ENCODE measurements around the gene LASP1NB.

The LASP1NB gene

DNA sequence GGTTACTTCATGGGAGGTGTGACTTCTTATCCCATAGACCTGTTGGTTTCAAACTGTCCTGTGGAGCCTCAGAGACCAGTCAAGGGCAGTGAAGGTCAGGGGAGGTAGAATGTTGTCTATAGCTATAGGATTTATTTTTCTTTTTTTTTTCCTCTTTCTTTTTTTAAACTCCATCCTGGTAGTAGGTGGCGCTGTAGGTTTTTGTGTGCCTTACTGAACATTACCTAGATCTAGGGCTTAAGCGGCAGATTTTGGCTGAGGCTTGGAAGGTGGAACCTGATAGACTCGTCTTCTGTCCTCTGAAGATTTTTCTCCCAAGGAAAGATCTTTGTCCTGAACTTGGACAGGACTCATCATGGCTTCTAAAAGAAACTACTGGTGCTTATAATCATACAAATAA is 8.2 kb upstream of the LASP1NB start:
- in situ Hi-C loops (cut with HindIII; ENCODE audit: low pct_ligation_motif_present, low sequenced_read_pairs), result no loop called here
- Histone ChIP-seq H3K27ac (no peak overlapping the region), H3K27me3 (replicated peaks) (no peaks in the 10 kb centered on the region), H3K36me3 (replicated peaks) (peaks cover 83% of the 10 kb centered on the region), H3K4me3 (ENCODE audit: low read depth, low read length) (no peak overlapping the region)
- DNase-seq, result no peak
- TF ChIP-seq, protein P1, sequence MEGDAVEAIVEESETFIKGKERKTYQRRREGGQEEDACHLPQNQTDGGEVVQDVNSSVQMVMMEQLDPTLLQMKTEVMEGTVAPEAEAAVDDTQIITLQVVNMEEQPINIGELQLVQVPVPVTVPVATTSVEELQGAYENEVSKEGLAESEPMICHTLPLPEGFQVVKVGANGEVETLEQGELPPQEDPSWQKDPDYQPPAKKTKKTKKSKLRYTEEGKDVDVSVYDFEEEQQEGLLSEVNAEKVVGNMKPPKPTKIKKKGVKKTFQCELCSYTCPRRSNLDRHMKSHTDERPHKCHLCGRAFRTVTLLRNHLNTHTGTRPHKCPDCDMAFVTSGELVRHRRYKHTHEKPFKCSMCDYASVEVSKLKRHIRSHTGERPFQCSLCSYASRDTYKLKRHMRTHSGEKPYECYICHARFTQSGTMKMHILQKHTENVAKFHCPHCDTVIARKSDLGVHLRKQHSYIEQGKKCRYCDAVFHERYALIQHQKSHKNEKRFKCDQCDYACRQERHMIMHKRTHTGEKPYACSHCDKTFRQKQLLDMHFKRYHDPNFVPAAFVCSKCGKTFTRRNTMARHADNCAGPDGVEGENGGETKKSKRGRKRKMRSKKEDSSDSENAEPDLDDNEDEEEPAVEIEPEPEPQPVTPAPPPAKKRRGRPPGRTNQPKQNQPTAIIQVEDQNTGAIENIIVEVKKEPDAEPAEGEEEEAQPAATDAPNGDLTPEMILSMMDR (IDR thresholded peaks at IDR 0.05; ENCODE audit: low read depth, low read length, missing control alignments), result peak; percentile 28

DNA sequence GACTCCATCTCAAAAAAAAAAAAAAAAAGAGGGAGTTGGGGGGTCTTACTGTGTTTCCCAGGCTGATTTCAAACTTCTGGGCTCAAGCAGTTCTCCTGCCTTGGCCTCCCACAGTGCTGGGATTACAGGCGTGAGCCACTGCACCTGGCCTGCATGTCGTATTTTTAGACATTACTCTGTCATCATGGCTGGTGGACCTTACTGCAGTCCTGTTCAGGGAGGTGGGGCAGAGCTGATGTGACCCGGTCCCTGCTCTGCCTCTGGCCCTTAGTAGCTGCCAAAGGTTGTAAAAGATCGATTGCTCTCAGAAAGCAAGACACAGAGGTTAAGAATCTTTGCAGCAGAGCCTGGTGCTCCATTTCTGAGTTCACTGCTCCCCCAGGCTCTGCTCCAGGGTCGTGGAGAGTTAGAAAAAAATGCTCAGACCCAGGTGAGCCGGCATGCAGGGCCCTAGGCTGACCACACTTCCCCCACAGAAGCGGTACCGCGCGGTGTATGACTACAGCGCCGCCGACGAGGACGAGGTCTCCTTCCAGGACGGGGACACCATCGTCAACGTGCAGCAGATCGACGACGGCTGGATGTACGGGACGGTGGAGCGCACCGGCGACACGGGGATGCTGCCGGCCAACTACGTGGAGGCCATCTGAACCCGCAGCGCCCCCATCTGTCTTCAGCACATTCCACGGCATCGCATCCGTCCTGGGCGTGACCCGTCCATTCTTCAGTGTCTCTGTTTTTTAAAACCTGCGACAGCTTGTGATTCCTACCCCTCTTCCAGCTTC is 7.1 kb upstream of the LASP1NB start:
- TF ChIP-seq, protein P1 (IDR thresholded peaks at IDR 0.05; ENCODE audit: low read depth, low read length, missing control alignments), result peak; percentile 19
- Histone ChIP-seq H3K4me3 (ENCODE audit: low read depth, low read length) (no peak overlapping the region), H3K27ac (no peak overlapping the region), H3K27me3 (replicated peaks) (no peaks in the 10 kb centered on the region), H3K36me3 (replicated peaks) (peaks cover 74% of the 10 kb centered on the region)
- no peak for DNase-seq
- in situ Hi-C loops (cut with HindIII; ENCODE audit: low pct_ligation_motif_present, low sequenced_read_pairs), result no loop called here

DNA sequence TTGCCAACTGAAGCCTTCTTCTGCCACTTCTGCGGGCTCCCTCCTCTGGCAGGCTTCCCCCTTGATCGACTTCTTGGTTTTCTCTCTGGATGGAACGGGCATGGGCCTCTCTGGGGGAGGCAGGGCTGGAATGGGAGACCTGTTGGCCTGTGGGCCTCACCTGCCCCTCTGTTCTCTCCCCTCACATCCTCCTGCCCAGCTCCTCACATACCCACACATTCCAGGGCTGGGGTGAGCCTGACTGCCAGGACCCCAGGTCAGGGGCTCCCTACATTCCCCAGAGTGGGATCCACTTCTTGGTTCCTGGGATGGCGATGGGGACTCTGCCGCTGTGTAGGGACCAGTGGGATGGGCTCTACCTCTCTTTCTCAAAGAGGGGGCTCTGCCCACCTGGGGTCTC is 6.5 kb upstream of the LASP1NB start:
- DNase-seq, result no peak
- Histone ChIP-seq H3K36me3 (replicated peaks) (peaks cover 68% of the 10 kb centered on the region), H3K27me3 (replicated peaks) (no peaks in the 10 kb centered on the region), H3K4me3 (ENCODE audit: low read depth, low read length) (no peak overlapping the region), H3K27ac (no peak overlapping the region)
- TF ChIP-seq, protein P1 (IDR thresholded peaks at IDR 0.05; ENCODE audit: low read depth, low read length, missing control alignments), result no peak
- in situ Hi-C loops (cut with HindIII; ENCODE audit: low pct_ligation_motif_present, low sequenced_read_pairs), result no loop called here

DNA sequence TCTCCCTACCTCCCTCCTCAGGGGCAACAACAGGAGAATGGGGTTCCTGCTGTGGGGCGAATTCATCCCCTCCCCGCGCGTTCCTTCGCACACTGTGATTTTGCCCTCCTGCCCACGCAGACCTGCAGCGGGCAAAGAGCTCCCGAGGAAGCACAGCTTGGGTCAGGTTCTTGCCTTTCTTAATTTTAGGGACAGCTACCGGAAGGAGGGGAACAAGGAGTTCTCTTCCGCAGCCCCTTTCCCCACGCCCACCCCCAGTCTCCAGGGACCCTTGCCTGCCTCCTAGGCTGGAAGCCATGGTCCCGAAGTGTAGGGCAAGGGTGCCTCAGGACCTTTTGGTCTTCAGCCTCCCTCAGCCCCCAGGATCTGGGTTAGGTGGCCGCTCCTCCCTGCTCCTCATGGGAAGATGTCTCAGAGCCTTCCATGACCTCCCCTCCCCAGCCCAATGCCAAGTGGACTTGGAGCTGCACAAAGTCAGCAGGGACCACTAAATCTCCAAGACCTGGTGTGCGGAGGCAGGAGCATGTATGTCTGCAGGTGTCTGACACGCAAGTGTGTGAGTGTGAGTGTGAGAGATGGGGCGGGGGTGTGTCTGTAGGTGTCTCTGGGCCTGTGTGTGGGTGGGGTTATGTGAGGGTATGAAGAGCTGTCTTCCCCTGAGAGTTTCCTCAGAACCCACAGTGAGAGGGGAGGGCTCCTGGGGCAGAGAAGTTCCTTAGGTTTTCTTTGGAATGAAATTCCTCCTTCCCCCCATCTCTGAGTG is 5.9 kb upstream of the LASP1NB start:
- H3K27me3 ChIP-seq (replicated peaks), result no peaks in the 10 kb centered on the region
- in situ Hi-C loops (cut with HindIII; ENCODE audit: low pct_ligation_motif_present, low sequenced_read_pairs), result no loop called here
- H3K36me3 ChIP-seq (replicated peaks), result peaks cover 62% of the 10 kb centered on the region

DNA sequence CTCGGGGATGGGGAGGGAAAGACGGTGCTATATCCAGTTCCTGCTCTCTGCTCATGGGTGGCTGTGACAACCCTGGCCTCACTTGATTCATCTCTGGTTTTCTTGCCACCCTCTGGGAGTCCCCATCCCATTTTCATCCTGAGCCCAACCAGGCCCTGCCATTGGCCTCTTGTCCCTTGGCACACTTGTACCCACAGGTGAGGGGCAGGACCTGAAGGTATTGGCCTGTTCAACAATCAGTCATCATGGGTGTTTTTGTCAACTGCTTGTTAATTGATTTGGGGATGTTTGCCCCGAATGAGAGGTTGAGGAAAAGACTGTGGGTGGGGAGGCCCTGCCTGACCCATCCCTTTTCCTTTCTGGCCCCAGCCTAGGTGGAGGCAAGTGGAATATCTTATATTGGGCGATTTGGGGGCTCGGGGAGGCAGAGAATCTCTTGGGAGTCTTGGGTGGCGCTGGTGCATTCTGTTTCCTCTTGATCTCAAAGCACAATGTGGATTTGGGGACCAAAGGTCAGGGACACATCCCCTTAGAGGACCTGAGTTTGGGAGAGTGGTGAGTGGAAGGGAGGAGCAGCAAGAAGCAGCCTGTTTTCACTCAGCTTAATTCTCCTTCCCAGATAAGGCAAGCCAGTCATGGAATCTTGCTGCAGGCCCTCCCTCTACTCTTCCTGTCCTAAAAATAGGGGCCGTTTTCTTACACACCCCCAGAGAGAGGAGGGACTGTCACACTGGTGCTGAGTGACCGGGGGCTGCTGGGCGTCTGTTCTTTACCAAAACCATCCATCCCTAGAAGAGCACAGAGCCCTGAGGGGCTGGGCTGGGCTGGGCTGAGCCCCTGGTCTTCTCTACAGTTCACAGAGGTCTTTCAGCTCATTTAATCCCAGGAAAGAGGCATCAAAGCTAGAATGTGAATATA is 4.8 kb upstream of the LASP1NB start:
- Histone ChIP-seq H3K4me3 (ENCODE audit: low read depth, low read length) (no peak overlapping the region), H3K27me3 (replicated peaks) (no peaks in the 10 kb centered on the region), H3K36me3 (replicated peaks) (peaks cover 51% of the 10 kb centered on the region), H3K27ac (no peak overlapping the region)
- DNase-seq, result no peak
- in situ Hi-C loops (cut with HindIII; ENCODE audit: low pct_ligation_motif_present, low sequenced_read_pairs), result no loop called here
- TF ChIP-seq, protein P1 (IDR thresholded peaks at IDR 0.05; ENCODE audit: low read depth, low read length, missing control alignments), result no peak

More for the DNA sequence above, 5.9 kb upstream of the LASP1NB start:
- Histone ChIP-seq H3K27ac (no peak overlapping the region), H3K4me3 (ENCODE audit: low read depth, low read length) (no peak overlapping the region)
- DNase-seq, result no peak
- TF ChIP-seq, protein P1 (IDR thresholded peaks at IDR 0.05; ENCODE audit: low read depth, low read length, missing control alignments), result no peak
